ENCODE results near the gene KIF18B. TPM values are rescaled to one million over a fixed set of nuclear protein-coding genes. Genes with fewer than 3 reads are reported as not detected.
A peak's percentile ranks its signal among the peaks of the same experiment; 100 is the strongest.

Gene KIF18B
- total RNA-seq, 6 experiments from 2014 or later = 0.20 to 0.99 (median 0.35) TPM

DNA sequence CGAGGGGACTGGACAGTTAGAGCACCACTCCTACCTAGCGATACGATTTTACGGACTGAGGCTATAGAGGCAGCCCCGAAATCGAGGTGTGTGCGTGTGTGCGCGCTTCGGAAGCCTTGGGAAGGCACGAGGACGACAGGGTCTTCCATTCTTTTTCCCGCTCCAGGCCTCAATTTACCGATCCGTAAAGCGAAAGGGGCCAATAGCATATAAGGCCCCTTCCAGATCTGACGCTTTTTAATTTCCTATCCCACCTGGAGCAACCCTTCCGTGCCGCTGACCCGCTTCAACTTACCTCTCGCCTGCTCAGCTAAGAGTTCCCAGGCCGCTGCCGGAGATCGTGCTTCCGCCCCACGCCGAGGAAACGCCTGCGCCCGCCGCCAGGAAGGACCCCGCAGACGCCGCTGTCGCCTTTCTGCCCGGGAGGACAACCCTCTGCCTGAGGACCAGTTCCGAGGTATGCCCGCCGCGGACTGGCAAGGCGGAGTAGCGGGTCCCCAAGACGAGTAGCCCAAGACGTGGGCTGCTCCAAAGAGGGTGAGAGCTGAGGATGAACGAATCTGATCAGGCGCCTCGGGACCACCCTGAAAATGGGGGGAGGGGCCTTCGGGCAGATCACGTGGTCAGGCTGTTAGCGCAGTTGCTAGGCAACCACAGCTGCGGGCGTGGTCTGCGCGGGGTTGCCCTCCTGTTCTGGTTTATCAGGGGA is 48.3 kb downstream of the KIF18B start, which contains the start of gene EFTUD2:
Gene EFTUD2, minus strand, starts transcription at position 372 of the 709 bp plus-strand sequence. CDS start 4,924 bp downstream, outside the sequence.
- H3K9me3 ChIP-seq = no peaks in the 10 kb centered on the region
- peak within 1 kb of the TSS; percentile 94 to 98 (median 95) for H3K27ac ChIP-seq
- peaks cover 0 to under 1% (median 0%) of the 10 kb centered on the region in 4 donors for H3K36me3 ChIP-seq
- peak within 1 kb of the TSS; percentile 61 to 93 (median 86) for H3K4me3 ChIP-seq
- under 1% methylated on average over 33 of the region's 54 CpGs for WGBS (ENCODE audit: insufficient coverage, low coverage, low lambda C conversion rate, missing lambda C conversion rate)
- intact Hi-C loops (cut with DNase I) = no loop called here
- H3K27me3 ChIP-seq = no peaks in the 10 kb centered on the region
- peak; percentile 91 to 92 (median 92) for DNase-seq
- TF ChIP-seq POLR2A (IDR thresholded peaks at IDR 0.05) = peak; percentile 48
- TF ChIP-seq, protein P1, sequence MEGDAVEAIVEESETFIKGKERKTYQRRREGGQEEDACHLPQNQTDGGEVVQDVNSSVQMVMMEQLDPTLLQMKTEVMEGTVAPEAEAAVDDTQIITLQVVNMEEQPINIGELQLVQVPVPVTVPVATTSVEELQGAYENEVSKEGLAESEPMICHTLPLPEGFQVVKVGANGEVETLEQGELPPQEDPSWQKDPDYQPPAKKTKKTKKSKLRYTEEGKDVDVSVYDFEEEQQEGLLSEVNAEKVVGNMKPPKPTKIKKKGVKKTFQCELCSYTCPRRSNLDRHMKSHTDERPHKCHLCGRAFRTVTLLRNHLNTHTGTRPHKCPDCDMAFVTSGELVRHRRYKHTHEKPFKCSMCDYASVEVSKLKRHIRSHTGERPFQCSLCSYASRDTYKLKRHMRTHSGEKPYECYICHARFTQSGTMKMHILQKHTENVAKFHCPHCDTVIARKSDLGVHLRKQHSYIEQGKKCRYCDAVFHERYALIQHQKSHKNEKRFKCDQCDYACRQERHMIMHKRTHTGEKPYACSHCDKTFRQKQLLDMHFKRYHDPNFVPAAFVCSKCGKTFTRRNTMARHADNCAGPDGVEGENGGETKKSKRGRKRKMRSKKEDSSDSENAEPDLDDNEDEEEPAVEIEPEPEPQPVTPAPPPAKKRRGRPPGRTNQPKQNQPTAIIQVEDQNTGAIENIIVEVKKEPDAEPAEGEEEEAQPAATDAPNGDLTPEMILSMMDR (IDR thresholded peaks at IDR 0.05) = peak in 1 of 4 donors; percentile 23
- ATAC-seq = peak; percentile 92 to 97 (median 95)
- H3K4me1 ChIP-seq = peaks cover 0 to 14% (median 6%) of the 10 kb centered on the region in 4 donors

DNA sequence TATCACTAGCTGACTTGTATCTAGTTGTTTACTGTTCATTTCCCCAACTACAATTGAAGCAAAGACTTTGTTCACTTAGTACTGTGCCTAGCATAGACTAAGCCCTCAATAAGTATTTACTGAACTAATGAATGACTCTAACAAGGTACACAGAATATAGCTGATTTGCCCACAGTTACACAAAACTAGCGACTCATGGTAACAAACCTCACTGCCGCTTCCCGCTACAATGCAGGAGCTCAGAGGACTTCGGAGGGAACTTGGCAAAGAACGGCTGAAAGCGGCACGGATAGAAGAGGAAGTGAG is 48.9 kb downstream of the KIF18B start:
- Histone ChIP-seq H3K27me3 (no peaks in the 10 kb centered on the region), H3K36me3 (peaks cover 0 to 6% (median under 1%) of the 10 kb centered on the region in 4 donors), H3K27ac (peak overlapping the region; percentile 94 to 98 (median 95)), H3K4me3 (peak overlapping the region; percentile 61 to 93 (median 86)), H3K4me1 (peaks cover 0 to 14% (median 6%) of the 10 kb centered on the region in 4 donors), H3K9me3 (no peaks in the 10 kb centered on the region)
- intact Hi-C loops (cut with DNase I) = no loop called here
- no peak for TF ChIP-seq POLR2A (IDR thresholded peaks at IDR 0.05)
- TF ChIP-seq, protein P1 (IDR thresholded peaks at IDR 0.05) = no peak
- 0% methylated on average over 7 of the region's 7 CpGs for WGBS (ENCODE audit: insufficient coverage, low coverage, low lambda C conversion rate, missing lambda C conversion rate)
- ATAC-seq (peak in 1 of 4 donors; percentile 62), DNase-seq (no peak)

- 95% methylated on average over 4 of the region's 4 CpGs for WGBS (ENCODE audit: insufficient coverage, low coverage, low lambda C conversion rate, missing lambda C conversion rate)
- Histone ChIP-seq H3K27ac (no peak overlapping the region), H3K4me1 (peaks cover 0 to 12% (median 5%) of the 10 kb centered on the region in 4 donors), H3K27me3 (no peaks in the 10 kb centered on the region), H3K4me3 (no peak overlapping the region), H3K9me3 (no peaks in the 10 kb centered on the region), H3K36me3 (peaks cover 2 to 17% (median 5%) of the 10 kb centered on the region in 4 donors)
- no peak for ATAC-seq
- DNase-seq = no peak
- intact Hi-C loops (cut with DNase I) = no loop called here
- TF ChIP-seq, protein P1 (IDR thresholded peaks at IDR 0.05) = no peak
- no peak for TF ChIP-seq POLR2A (IDR thresholded peaks at IDR 0.05)
Observed at GRCh38 chr17:44894642-44895041, 52.9 kb downstream of the KIF18B start.

GRCh38 chr17:44892250-44892649 is 55.3 kb downstream of the KIF18B start:
- H3K4me3 ChIP-seq = no peak overlapping the region
- H3K27ac ChIP-seq = no peak overlapping the region
- no peaks in the 10 kb centered on the region for H3K27me3 ChIP-seq
- H3K36me3 ChIP-seq = peaks cover 2 to 17% (median 5%) of the 10 kb centered on the region in 4 donors
- intact Hi-C loops (cut with DNase I) = no loop called here
- ATAC-seq (no peak), DNase-seq (no peak)
- H3K4me1 ChIP-seq = peaks cover 0 to 6% (median 0%) of the 10 kb centered on the region in 4 donors
- TF ChIP-seq, protein P1 (IDR thresholded peaks at IDR 0.05) = no peak
- no peak for TF ChIP-seq POLR2A (IDR thresholded peaks at IDR 0.05)
- H3K9me3 ChIP-seq = no peaks in the 10 kb centered on the region

Data from right lobe of liver (tissue), 6 donors.